Lung microvascular endothelial cell (primary cell): Measurements from ENCODE around the gene CIROP. TPM values are rescaled to one million over a fixed set of nuclear protein-coding genes. Genes with fewer than 3 reads are reported as not detected.

Experiments
- DNase-seq, 2 donors: peaks; one replicate each; pipeline versions ENCODE4 v3.0.0 to v3.0.0-alpha.2; 2010; ENCODE audit warnings: low read depth in 2 of 2
- total RNA-seq: library from RNA; depleted of rRNA; stranded (reverse); fragments of >200 nt; gene quantifications from 2 replicates; pipeline ENCODE4 v1.2.1, GENCODE V29; 2014

CIROP gene
- total RNA-seq, 1 donor from 2014 or later: not detected

GRCh38 chr14:23131482-23131881 lies 26.7 kb upstream of the CIROP start:
- no peak for DNase-seq

GRCh38 chr14:23130871-23131270 lies 26.1 kb upstream of the CIROP start:
- no peak for DNase-seq

- DNase-seq: no peak
These were observed 25.0 kb upstream of the CIROP start for GRCh38 chr14:23129759-23130316.

- no peak for DNase-seq
These were observed 24.4 kb upstream of the CIROP start for GRCh38 chr14:23128969-23129758.

- DNase-seq: no peak
These were observed 23.1 kb upstream of the CIROP start for GRCh38 chr14:23127861-23128260.

- DNase-seq: no peak
These were observed 21.9 kb upstream of the CIROP start for GRCh38 chr14:23126548-23127278.

GRCh38 chr14:23125933-23126524 lies 21.2 kb upstream of the CIROP start:
- no peak for DNase-seq

GRCh38 chr14:23125011-23125410 lies 20.2 kb upstream of the CIROP start:
- no peak for DNase-seq

GRCh38 chr14:23124337-23124954 lies 19.7 kb upstream of the CIROP start:
- no peak for DNase-seq

GRCh38 chr14:23123419-23123818 lies 18.6 kb upstream of the CIROP start:
- DNase-seq: no peak

GRCh38 chr14:23122086-23122485 lies 17.3 kb upstream of the CIROP start:
- no peak for DNase-seq

GRCh38 chr14:23121361-23121771 lies 16.6 kb upstream of the CIROP start:
- peak; percentile 68 to 76 for DNase-seq

GRCh38 chr14:23120541-23121251 lies 15.9 kb upstream of the CIROP start:
- DNase-seq: peak; percentile 86 to 89

GRCh38 chr14:23119363-23120327 lies 14.9 kb upstream of the CIROP start:
- no peak for DNase-seq

- no peak for DNase-seq
These were observed 13.9 kb upstream of the CIROP start, which contains the start of gene CEBPE for GRCh38 chr14:23118506-23119362. Gene CEBPE (minus strand): TSS chr14:23119255. CDS start chr14:23119091, 164 bp downstream.

- DNase-seq: no peak
These were observed 12.7 kb upstream of the CIROP start for GRCh38 chr14:23117371-23118020.

GRCh38 chr14:23115918-23116317 lies 11.1 kb upstream of the CIROP start:
- DNase-seq: no peak

GRCh38 chr14:23115039-23115731 lies 10.4 kb upstream of the CIROP start:
- peak; percentile 9 to 87 for DNase-seq
